Measurements from ENCODE around the gene SRGAP1.
"Not testable (repeated sequence)": the region's sequence is repeated elsewhere in the genome, so short reads cannot be mapped to it uniquely, and the experiment has no call there.

Gene SRGAP1

GRCh38 chr12:64107776-64108175 is 263.3 kb downstream of the SRGAP1 start:
- H3K9ac ChIP-seq: no peak overlapping the region
- H4K20me1 ChIP-seq: no peaks in the 10 kb centered on the region
- H3K27me3 ChIP-seq: no peaks in the 10 kb centered on the region
- no peaks in the 10 kb centered on the region for H3K36me3 ChIP-seq
- H3K27ac ChIP-seq: no peak overlapping the region
- no peaks in the 10 kb centered on the region for H3K9me3 ChIP-seq
- no peak overlapping the region for H3K4me3 ChIP-seq
- no peaks in the 10 kb centered on the region for H3K4me1 ChIP-seq
- no peak overlapping the region for H3K4me2 ChIP-seq
- TF ChIP-seq Cebpa-rat (IDR thresholded peaks at IDR 0.05): no peak

- Histone ChIP-seq H3K27me3 (no peaks in the 10 kb centered on the region), H3K9ac (no peak overlapping the region), H3K4me2 (no peak overlapping the region), H3K9me3 (no peaks in the 10 kb centered on the region), H3K27ac (no peak overlapping the region), H3K36me3 (no peaks in the 10 kb centered on the region), H3K4me1 (no peaks in the 10 kb centered on the region), H3K4me3 (no peak overlapping the region), H4K20me1 (no peaks in the 10 kb centered on the region)
- no peak for TF ChIP-seq Cebpa-rat (IDR thresholded peaks at IDR 0.05)
Measured at GRCh38 chr12:64109706-64110105, 265.2 kb downstream of the SRGAP1 start.

DNA sequence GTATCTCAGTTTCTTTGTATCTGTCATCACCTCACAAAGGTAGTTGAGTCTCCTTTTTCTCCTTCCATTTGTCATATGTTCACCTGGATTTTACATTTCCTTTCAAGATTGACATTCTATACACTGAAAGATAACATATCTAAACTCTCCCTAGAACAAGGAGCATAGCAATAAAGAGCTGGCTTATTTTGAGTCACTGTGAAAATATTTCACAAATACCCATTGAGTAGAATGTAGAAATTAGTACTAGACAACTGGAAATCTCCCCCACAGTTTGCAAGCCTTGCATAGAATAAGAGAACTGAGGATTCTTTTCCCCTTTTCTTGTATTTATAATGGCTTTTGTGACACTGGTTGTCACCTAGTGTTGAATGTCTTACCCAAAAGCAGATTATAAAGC is 266.4 kb downstream of the SRGAP1 start:
- H3K4me2 ChIP-seq: no peak overlapping the region
- H4K20me1 ChIP-seq: no peaks in the 10 kb centered on the region
- H3K36me3 ChIP-seq: no peaks in the 10 kb centered on the region
- H3K4me3 ChIP-seq: no peak overlapping the region
- no peak for TF ChIP-seq Cebpa-rat (IDR thresholded peaks at IDR 0.05)
- no peaks in the 10 kb centered on the region for H3K27me3 ChIP-seq
- no peaks in the 10 kb centered on the region for H3K9me3 ChIP-seq
- no peak overlapping the region for H3K27ac ChIP-seq
- H3K9ac ChIP-seq: no peak overlapping the region
- no peaks in the 10 kb centered on the region for H3K4me1 ChIP-seq

GRCh38 chr12:64116969-64117368 is 272.5 kb downstream of the SRGAP1 start:
- no peaks in the 10 kb centered on the region for H4K20me1 ChIP-seq
- no peaks in the 10 kb centered on the region for H3K4me1 ChIP-seq
- H3K9ac ChIP-seq: no peak overlapping the region
- no peak overlapping the region for H3K4me3 ChIP-seq
- H3K9me3 ChIP-seq: no peaks in the 10 kb centered on the region
- no peaks in the 10 kb centered on the region for H3K36me3 ChIP-seq
- H3K4me2 ChIP-seq: no peak overlapping the region
- no peak for TF ChIP-seq Cebpa-rat (IDR thresholded peaks at IDR 0.05)
- H3K27me3 ChIP-seq: no peaks in the 10 kb centered on the region
- H3K27ac ChIP-seq: no peak overlapping the region

DNA sequence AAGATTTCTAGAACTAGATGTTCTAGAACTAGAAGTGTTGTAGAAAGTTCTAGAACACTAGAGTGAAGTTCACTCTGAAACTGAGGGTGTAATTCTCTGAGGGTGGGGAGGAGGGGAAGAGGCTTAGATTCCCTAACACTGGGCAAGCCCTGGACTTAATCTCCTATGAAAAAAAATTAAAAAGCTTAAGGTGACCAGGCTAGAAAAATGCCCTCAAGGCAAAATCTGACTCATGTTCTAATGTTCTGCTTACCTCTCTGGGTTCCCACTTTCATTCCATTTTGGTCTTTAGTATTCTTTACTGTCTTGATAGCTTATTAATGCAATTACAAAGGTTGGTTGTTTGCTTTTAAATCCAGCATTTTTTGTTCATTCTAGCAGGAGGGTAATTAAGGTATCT is 276.1 kb downstream of the SRGAP1 start:
- no peak overlapping the region for H3K4me3 ChIP-seq
- no peak overlapping the region for H3K9ac ChIP-seq
- H3K27me3 ChIP-seq: no peaks in the 10 kb centered on the region
- H3K4me2 ChIP-seq: no peak overlapping the region
- no peaks in the 10 kb centered on the region for H4K20me1 ChIP-seq
- no peak overlapping the region for H3K27ac ChIP-seq
- no peaks in the 10 kb centered on the region for H3K9me3 ChIP-seq
- H3K4me1 ChIP-seq: no peaks in the 10 kb centered on the region
- no peaks in the 10 kb centered on the region for H3K36me3 ChIP-seq
- TF ChIP-seq Cebpa-rat (IDR thresholded peaks at IDR 0.05): no peak

- not testable (repeated sequence) for H3K36me3 ChIP-seq, H3K9ac ChIP-seq, H3K4me2 ChIP-seq, H3K4me1 ChIP-seq, H3K27me3 ChIP-seq, H3K4me3 ChIP-seq, H4K20me1 ChIP-seq, H3K27ac ChIP-seq, H3K9me3 ChIP-seq
Measured at GRCh38 chr12:64121086-64121485, 276.6 kb downstream of the SRGAP1 start.

GRCh38 chr12:64122154-64122553 is 277.7 kb downstream of the SRGAP1 start:
- Histone ChIP-seq H3K36me3 (no peaks in the 10 kb centered on the region), H3K9ac (no peak overlapping the region), H3K27me3 (no peaks in the 10 kb centered on the region), H3K9me3 (no peaks in the 10 kb centered on the region), H4K20me1 (no peaks in the 10 kb centered on the region), H3K4me3 (no peak overlapping the region), H3K27ac (no peak overlapping the region), H3K4me1 (no peaks in the 10 kb centered on the region), H3K4me2 (no peak overlapping the region)
- no peak for TF ChIP-seq Cebpa-rat (IDR thresholded peaks at IDR 0.05)

DNA sequence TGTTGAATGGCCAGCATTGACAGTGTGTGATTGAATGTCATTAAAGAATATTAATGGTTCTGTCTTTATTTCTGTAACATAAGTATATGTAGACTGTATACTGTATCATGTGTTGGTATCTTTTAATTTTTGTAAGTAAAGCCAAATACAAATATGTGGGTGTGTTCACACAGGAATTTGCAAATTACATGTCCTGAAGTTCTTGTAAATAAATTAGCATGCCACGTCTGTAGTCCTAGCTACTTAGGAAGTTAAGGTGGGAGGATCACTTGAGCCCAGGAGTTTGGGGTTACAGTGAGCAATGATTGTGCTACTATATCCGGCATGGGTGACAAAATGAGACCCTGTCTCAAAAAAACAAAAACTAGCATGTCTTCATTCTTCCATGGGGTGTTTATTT is 278.5 kb downstream of the SRGAP1 start:
- no peaks in the 10 kb centered on the region for H3K9me3 ChIP-seq
- H3K27me3 ChIP-seq: no peaks in the 10 kb centered on the region
- no peaks in the 10 kb centered on the region for H3K36me3 ChIP-seq
- H3K4me3 ChIP-seq: no peak overlapping the region
- H3K4me2 ChIP-seq: no peak overlapping the region
- no peak overlapping the region for H3K9ac ChIP-seq
- no peak for TF ChIP-seq Cebpa-rat (IDR thresholded peaks at IDR 0.05)
- no peak overlapping the region for H3K27ac ChIP-seq
- H4K20me1 ChIP-seq: no peaks in the 10 kb centered on the region
- H3K4me1 ChIP-seq: no peaks in the 10 kb centered on the region

GRCh38 chr12:64123448-64123847 is 278.9 kb downstream of the SRGAP1 start:
- no peaks in the 10 kb centered on the region for H3K9me3 ChIP-seq

GRCh38 chr12:64124511-64125197 is 280.2 kb downstream of the SRGAP1 start:
- H3K36me3 ChIP-seq: no peaks in the 10 kb centered on the region
- no peaks in the 10 kb centered on the region for H4K20me1 ChIP-seq
- no peak overlapping the region for H3K4me2 ChIP-seq
- no peak overlapping the region for H3K27ac ChIP-seq
- H3K27me3 ChIP-seq: no peaks in the 10 kb centered on the region
- H3K4me3 ChIP-seq: no peak overlapping the region
- H3K9ac ChIP-seq: no peak overlapping the region
- no peaks in the 10 kb centered on the region for H3K9me3 ChIP-seq
- TF ChIP-seq Cebpa-rat (IDR thresholded peaks at IDR 0.05): no peak
- no peaks in the 10 kb centered on the region for H3K4me1 ChIP-seq

More at GRCh38 chr12:64123448-64123847, 278.9 kb downstream of the SRGAP1 start:
- Histone ChIP-seq H3K4me2 (no peak overlapping the region), H3K4me1 (no peaks in the 10 kb centered on the region), H3K36me3 (no peaks in the 10 kb centered on the region), H3K27me3 (no peaks in the 10 kb centered on the region), H3K4me3 (no peak overlapping the region), H3K9ac (no peak overlapping the region), H3K27ac (no peak overlapping the region), H4K20me1 (no peaks in the 10 kb centered on the region)
- no peak for TF ChIP-seq Cebpa-rat (IDR thresholded peaks at IDR 0.05)

DNA sequence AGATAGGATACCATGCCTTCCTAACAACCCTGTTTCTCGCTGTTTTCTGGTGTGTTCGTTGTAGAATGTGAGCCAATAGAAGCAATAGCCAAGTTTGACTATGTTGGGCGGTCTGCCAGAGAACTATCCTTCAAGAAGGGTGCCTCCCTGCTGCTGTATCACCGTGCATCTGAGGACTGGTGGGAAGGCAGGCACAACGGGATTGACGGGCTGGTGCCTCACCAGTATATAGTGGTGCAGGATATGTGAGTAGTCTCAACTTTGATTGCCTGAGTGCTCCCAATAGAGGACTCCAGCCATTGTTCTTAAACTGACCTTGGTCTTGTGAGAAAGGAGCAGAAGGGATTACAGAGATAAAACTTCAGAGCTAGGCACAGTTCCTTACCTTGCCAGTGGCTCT is 281.4 kb downstream of the SRGAP1 start:
- Histone ChIP-seq H3K4me2 (no peak overlapping the region), H3K4me1 (no peaks in the 10 kb centered on the region), H3K36me3 (no peaks in the 10 kb centered on the region), H3K9me3 (no peaks in the 10 kb centered on the region), H3K27ac (no peak overlapping the region), H3K4me3 (no peak overlapping the region), H4K20me1 (no peaks in the 10 kb centered on the region), H3K27me3 (no peaks in the 10 kb centered on the region), H3K9ac (no peak overlapping the region)
- TF ChIP-seq Cebpa-rat (IDR thresholded peaks at IDR 0.05): no peak

Measured in BLaER1 (cell line).